Right lobe of liver (tissue), 6 donors: ENCODE data around the gene CPNE2. TPM values are rescaled to one million over a fixed set of nuclear protein-coding genes. Genes with fewer than 3 reads are reported as not detected.
A peak's percentile ranks its signal among the peaks of the same experiment; 100 is the strongest.

Source experiments
- ATAC-seq, 4 donors: fragments of 200-7000 bp; cut with Tn5 transposase; one replicate each; pipeline ENCODE4 v1.9.1; 2020; ENCODE audit warnings: mild to moderate bottlenecking in 4 of 4, moderate library complexity in 4 of 4
- DNase-seq, 3 donors: peaks; one replicate each; pipeline ENCODE4 v3.0.0-alpha.2; 2020
- H3K27ac ChIP-seq, 3 donors: fragments of 200-600 bp; one replicate each; pipeline ENCODE4 v1.8.0; 2022
- H3K27me3 ChIP-seq, 2 donors: fragments of 200-600 bp; one replicate each; pipeline ENCODE4 v1.8.0; 2022
- H3K36me3 ChIP-seq, 4 donors: fragments of 200-600 bp; sonication (generic) in 1 of 4; one replicate each; pipeline versions ENCODE4 v1.5.1 to v1.8.0; 2017 to 2022; ENCODE audit warnings: control low read depth in 1 of 4
- H3K4me1 ChIP-seq, 4 donors: fragments of 200-600 bp; sonication (generic) in 1 of 4; one replicate each; pipeline versions ENCODE4 v1.5.1 to v1.8.0; 2017 to 2022; ENCODE audit warnings: control low read depth in 1 of 4
- H3K4me3 ChIP-seq, 3 donors: fragments of 200-600 bp; one replicate each; pipeline ENCODE4 v1.8.0; 2022
- H3K9me3 ChIP-seq, 4 donors: fragments of 200-600 bp; sonication (generic) in 1 of 4; one replicate each; pipeline versions ENCODE4 v1.5.1 to v1.8.0; 2017 to 2022; ENCODE audit warnings: control low read depth in 1 of 4
- POLR2A ChIP-seq: fragments of 450-650 bp; IDR thresholded peaks from one replicate; pipeline ENCODE4 v1.6.1; 2017; ENCODE audit warnings: antibody characterized with exemption, mild to moderate bottlenecking
- WGBS: methylation state at CpG from one replicate; pipeline ENCODE4 v1.1.6; 2018; ENCODE audit warnings: low coverage, low lambda C conversion rate; ENCODE audit not compliant: insufficient coverage; ENCODE audit errors: missing lambda C conversion rate; 5-methylcytosine and 5-hydroxymethylcytosine counted together
- intact Hi-C, 2 donors: fragments of 100-400 bp; cut with DNase I; formaldehyde crosslinking; loops; one replicate each; pipeline versions ENCODE4 v1.11.2 to v1.14.1; 2022
- total RNA-seq, 6 experiments: library from RNA; depleted of rRNA in 2 of 6; stranded (reverse); fragments of >200 nt in 2 of 6; fragmentation: NEBNext Ultra II Directional in 3 of 6; extraction: Animal tissue kit (Norgen Biotek cat#: 25700) in 3 of 6; gene quantifications; one replicate each; pipeline versions ENCODE4 v1.1.0 to v1.2.4, GENCODE V29; 2016 to 2023
- TF ChIP-seq, protein P1 (sequence below), 4 donors: fragments of 200-600 bp in 3 of 4; fragments of 450-650 bp in 1 of 4; IDR thresholded peaks; one replicate each; pipeline versions ENCODE4 v1.5.1 to v1.8.0; 2016 to 2022; ENCODE audit warnings: antibody characterized with exemption in 4 of 4, mild to moderate bottlenecking in 2 of 4
- donor health status: DM: no; HTN: yes; CAD: no.
- donor health status: DM: no; HTN: no; CAD: no.
- donor health status: DM: no; HTN: no; CAD: no.
- donor health status: DM: no; HTN: yes; CAD: no.
- donor health status: DM: no; HTN: yes; CAD: no.

CPNE2 gene
- total RNA-seq, 6 experiments from 2014 or later, result 4.0 to 10.9 (median 9.7) TPM

DNA sequence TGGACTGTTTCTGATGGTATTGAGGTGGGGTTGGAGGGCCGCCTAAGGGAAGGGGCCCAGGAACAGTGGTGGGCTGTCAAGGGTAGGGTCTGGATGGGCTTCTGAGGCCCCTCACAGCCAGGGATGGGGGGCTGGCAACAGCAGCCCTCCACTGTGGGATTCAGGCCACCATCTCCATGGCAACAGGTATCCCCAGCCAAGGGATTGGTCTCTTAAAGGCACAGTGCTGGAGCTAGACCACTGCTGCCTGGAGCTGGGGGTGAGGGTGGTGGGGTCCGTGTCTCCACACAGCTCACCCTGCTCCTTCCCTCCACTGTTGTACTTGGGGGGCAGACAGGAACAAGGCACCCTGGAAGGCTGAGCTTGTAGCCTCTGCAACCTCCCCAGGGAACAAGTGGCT is 51.6 kb downstream of the CPNE2 start:
- ATAC-seq (no peak), DNase-seq (no peak)
- no peaks in the 10 kb centered on the region for H3K27me3 ChIP-seq
- no peaks in the 10 kb centered on the region for H3K36me3 ChIP-seq
- intact Hi-C loops, result no loop called here
- H3K4me1 ChIP-seq, result no peaks in the 10 kb centered on the region
- H3K9me3 ChIP-seq, result no peaks in the 10 kb centered on the region
- TF ChIP-seq POLR2A, result no peak
- TF ChIP-seq, protein P1, sequence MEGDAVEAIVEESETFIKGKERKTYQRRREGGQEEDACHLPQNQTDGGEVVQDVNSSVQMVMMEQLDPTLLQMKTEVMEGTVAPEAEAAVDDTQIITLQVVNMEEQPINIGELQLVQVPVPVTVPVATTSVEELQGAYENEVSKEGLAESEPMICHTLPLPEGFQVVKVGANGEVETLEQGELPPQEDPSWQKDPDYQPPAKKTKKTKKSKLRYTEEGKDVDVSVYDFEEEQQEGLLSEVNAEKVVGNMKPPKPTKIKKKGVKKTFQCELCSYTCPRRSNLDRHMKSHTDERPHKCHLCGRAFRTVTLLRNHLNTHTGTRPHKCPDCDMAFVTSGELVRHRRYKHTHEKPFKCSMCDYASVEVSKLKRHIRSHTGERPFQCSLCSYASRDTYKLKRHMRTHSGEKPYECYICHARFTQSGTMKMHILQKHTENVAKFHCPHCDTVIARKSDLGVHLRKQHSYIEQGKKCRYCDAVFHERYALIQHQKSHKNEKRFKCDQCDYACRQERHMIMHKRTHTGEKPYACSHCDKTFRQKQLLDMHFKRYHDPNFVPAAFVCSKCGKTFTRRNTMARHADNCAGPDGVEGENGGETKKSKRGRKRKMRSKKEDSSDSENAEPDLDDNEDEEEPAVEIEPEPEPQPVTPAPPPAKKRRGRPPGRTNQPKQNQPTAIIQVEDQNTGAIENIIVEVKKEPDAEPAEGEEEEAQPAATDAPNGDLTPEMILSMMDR (IDR thresholded peaks at IDR 0.05), result no peak
- WGBS, result 80% methylated on average over 1 of the region's 2 CpGs
- no peak overlapping the region for H3K4me3 ChIP-seq
- H3K27ac ChIP-seq, result no peak overlapping the region

GRCh38 chr16:57145046-57146021 is 53.0 kb downstream of the CPNE2 start:
- peak; percentile 34 to 63 (median 43) for ATAC-seq
- no peak overlapping the region for H3K4me3 ChIP-seq
- TF ChIP-seq, protein P1 (IDR thresholded peaks at IDR 0.05), result no peak
- TF ChIP-seq POLR2A, result no peak
- intact Hi-C loops, result no loop called here
- WGBS, result 42% methylated on average over 7 of the region's 14 CpGs
- H3K4me1 ChIP-seq, result no peaks in the 10 kb centered on the region
- H3K27ac ChIP-seq, result peak overlapping the region in 1 of 3 donors; percentile 4
- H3K9me3 ChIP-seq, result no peaks in the 10 kb centered on the region
- H3K36me3 ChIP-seq, result no peaks in the 10 kb centered on the region
- peak in 1 of 3 donors; percentile 42 for DNase-seq
- no peaks in the 10 kb centered on the region for H3K27me3 ChIP-seq

GRCh38 chr16:57146040-57146647 is 53.8 kb downstream of the CPNE2 start:
- H3K4me1 ChIP-seq, result no peaks in the 10 kb centered on the region
- H3K27me3 ChIP-seq, result no peaks in the 10 kb centered on the region
- H3K27ac ChIP-seq, result no peak overlapping the region
- 94% methylated on average over 3 of the region's 24 CpGs for WGBS
- intact Hi-C loops, result no loop called here
- no peaks in the 10 kb centered on the region for H3K9me3 ChIP-seq
- no peak overlapping the region for H3K4me3 ChIP-seq
- TF ChIP-seq, protein P1 (IDR thresholded peaks at IDR 0.05), result no peak
- TF ChIP-seq POLR2A, result no peak
- no peaks in the 10 kb centered on the region for H3K36me3 ChIP-seq
- DNase-seq (peak in 1 of 3 donors; percentile 45), ATAC-seq (no peak)

DNA sequence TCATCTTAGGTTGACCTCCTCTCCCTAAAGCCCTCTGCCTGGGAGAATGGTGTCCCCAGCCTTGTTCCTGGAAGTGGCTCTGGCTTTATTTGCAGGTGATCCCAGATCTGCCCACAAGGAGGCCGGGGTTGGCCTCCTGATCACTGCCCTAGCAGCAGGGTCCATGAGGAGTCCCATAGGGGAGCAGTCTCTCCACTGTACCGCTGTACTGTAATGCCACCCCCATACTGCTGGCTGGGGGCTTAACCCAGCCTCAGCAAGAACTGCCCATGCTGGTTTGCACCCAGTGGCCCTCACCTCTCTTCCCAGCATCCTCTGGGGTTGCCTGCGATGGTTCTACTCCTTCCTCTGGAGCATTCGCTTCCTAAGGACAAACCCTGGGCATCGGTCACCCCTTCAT is 54.4 kb downstream of the CPNE2 start:
- no peak overlapping the region for H3K27ac ChIP-seq
- intact Hi-C loops, result no loop called here
- DNase-seq (peak in 1 of 3 donors; percentile 39), ATAC-seq (peak in 1 of 4 donors; percentile 28)
- no peaks in the 10 kb centered on the region for H3K9me3 ChIP-seq
- no peak for TF ChIP-seq POLR2A
- TF ChIP-seq, protein P1 (IDR thresholded peaks at IDR 0.05), result peak in 1 of 4 donors; percentile 4
- WGBS, result no CpG with 5 or more reads among the region's 5 CpGs
- H3K27me3 ChIP-seq, result no peaks in the 10 kb centered on the region
- H3K4me1 ChIP-seq, result no peaks in the 10 kb centered on the region
- no peaks in the 10 kb centered on the region for H3K36me3 ChIP-seq
- H3K4me3 ChIP-seq, result no peak overlapping the region
